ENCODE data around the gene CCDC50.

Gene CCDC50

DNA sequence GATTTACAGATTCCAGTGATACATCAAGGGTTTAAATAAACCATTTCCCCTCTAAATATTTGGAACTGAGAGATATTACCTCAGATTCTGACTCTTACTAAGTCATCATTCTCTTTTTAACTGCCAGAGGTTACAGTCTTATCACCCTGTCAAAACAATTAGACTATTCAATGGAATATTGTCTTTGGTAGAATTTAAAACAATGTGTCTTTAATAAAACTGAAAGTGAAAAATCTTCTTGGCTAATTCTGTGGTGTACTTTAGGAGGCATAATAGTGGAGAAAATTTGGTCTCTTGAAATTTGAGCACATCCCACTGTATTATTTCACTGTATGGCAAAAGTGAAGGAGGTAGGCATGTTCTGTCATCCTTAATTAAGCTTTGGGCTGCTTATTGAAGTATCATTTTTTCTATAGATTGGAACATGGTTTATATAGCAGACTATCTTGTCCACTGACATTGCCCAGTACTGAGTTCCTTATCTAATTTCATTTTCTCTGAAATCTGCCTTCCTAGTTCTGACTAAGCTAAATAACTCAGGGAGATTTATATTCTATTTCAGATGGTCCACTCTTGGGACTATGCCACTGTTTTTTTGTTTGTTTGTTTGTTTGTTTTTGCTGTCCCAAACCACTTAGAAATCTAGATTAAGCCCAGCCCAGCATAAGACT, 49.1 kb downstream of the CCDC50 start:
- DNase-seq (ENCODE audit: low read depth): no peak

DNA sequence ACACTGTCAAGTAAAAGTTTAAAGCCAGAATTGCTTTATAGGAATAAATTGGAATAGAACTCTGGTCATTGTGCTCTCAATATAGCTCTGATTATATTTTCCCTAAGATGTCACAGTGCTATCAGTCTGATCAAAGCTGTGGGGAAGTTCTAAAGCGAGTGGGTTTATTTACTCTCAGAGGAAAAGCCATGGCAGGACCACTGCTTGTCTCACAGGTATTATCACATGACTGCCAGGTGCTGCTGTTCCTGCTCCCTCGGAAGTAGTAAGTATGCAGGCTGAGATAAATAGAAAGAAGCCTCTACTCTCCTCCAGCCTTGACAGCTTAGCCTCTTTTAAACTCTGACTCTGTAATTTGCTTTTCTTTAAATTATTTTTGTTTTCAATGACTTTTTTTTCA, 50.3 kb downstream of the CCDC50 start:
- no peak for DNase-seq (ENCODE audit: low read depth)

DNA sequence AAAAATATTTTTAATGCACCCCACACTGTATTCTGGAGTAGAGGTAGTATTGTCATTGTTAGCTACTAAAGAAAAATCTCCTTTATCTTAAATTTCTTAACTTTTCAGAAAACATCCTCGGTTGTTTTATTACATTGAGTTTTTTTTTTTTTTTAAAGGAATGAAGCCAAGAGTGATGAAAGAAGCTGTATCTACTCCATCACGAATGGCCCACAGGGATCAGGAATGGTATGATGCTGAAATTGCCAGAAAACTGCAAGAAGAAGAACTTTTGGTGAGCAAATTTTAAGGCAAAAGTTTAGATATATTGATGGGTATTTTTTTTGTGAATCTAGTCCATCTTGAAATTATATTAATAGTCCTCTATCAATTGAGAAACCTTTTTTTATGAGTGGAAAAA, 50.8 kb downstream of the CCDC50 start:
- no peak for DNase-seq (ENCODE audit: low read depth)

DNA sequence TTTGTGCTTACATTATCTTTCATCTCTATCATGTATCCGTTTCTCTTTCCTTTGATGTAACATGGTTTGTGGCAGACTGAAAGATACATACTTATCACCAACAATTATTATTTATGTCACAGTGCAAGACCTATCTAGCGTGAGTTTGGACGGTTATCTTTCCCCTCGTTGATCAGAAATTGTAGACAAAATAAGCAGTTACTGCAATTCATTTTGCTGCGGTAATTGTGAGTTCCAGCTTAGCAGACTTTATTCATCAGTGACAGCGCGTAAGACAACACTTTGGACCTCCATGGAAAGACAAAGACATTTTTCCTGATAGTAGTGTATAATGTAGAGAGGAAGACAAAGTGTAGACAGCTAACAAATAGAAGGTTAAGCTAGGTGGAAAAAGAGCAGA, 52.1 kb downstream of the CCDC50 start:
- DNase-seq (ENCODE audit: low read depth): no peak

DNA sequence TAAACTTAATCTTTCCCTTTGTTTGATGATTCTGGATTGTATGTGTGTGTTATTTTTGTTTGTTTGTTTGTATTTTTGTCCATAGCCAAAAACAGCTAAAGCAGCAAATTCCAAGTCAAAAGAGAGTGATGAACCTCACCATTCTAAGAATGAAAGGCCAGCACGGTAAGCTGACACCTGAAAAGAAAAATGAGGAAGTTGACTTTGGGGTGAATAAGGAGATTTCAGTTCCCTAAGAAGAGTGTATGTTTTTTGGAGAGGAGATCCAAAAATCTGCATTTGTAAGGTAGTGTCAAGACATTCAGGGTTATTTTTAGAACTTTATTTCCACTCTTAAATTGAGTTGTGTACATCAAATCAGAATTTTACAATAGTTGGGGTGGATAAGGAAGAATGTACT, 53.5 kb downstream of the CCDC50 start:
- no peak for DNase-seq (ENCODE audit: low read depth)

DNA sequence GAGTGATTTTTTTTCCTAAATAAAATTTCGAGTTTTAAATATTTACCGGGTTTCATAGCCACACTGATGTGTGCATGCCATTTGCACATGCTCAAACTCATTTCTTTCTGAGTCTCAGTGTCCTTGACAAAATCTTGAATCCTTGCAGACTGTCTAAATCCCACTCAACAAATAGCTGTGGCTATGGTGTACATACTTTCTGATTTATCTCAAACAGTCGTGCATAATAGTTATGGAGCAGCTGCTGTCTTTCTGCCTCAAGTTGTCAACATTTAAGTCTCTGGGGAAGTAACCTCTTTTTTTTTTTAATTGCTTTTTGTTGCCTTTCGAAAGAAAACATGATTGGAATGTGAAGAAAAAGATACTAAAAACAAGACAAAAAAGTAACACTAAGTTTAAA, 53.9 kb downstream of the CCDC50 start:
- no peak for DNase-seq (ENCODE audit: low read depth)

DNA sequence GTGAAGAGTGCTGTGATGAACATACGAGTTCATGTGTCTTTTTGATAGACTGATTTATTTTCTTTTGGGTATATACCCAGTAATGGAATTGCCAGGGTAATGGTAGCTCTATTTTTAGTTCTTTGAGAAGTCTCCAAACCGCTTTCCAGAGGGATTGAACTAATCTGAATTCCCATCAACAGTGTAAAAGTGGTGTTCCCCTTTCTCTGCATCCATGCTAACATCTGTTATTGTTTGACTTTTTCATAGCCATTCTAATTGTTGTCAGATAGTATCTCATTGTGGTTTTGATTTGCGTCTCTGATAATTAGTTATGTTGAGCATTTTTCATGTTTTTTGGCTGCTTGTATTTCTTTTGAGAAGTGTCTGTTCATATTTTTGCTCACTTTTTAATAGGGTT, 55.9 kb downstream of the CCDC50 start:
- DNase-seq (ENCODE audit: low read depth): no peak

DNA sequence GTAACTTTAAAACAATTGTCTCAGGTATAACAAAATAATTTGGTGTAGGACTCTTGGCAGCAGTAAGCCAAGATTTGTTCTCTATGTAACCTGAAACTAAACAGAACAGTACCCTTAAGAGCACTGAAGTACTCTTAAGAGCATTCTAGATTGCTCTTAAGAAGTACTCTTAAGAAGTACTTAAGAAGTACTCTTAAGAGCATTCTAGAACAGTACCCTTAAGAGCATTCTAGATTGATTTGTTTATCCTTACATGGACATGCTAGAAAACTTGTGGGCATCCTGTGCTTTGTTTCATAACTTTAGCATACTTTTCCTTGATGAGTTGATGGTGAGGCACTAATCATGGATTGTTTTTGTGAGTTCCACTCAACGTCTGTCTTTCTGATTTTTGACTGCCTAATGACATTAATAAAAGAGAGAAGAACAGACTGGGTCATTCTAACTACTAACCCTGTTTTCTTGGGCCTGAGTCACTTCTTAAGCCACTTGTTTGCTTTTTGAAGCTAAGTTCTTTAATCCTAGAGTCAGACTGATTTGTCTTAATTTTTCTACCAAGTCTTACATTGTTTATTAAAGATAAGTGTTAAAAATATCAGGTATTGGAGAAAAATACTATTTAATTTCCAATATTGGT, 58.4 kb downstream of the CCDC50 start:
- DNase-seq (ENCODE audit: low read depth): no peak

DNA sequence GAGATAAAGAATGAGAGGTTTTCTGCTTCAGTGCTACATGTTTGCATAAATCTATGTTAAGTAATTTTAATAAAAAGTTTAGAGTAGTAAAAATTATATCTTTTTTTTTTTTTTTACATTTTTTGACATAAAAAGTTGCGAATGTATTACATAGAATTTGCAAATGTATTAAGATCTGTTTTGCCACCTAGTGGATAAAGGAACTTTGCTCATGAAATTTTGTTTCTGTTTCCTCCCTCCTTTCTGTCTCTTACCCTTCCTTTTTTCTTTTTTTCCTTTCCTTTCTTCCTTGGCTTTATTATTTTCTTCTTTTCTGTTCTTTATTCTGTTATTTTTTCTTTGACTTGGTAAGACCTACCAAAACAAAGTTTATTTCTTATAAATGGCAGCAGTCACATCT, 59.6 kb downstream of the CCDC50 start:
- no peak for DNase-seq (ENCODE audit: low read depth)

DNA sequence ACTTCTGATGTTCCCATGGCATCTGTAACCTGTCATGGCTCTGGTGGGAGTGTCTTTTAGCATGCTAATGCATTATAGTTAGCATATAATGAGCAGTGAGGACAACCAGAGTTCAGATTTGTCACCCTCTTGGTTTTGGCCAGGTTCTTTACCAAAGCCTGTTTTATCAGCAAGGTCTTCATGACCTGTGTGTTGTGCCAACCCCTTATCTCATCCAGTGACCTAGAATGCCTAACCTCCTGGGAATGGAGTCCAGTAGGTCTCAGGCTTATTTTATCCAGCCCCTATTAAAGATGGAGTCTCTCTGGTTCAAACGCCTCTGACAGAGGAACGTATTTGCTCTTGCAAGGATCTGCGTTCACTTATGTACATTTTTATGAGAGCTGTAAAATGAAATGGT, 61.4 kb downstream of the CCDC50 start:
- no peak for DNase-seq (ENCODE audit: low read depth)

DNA sequence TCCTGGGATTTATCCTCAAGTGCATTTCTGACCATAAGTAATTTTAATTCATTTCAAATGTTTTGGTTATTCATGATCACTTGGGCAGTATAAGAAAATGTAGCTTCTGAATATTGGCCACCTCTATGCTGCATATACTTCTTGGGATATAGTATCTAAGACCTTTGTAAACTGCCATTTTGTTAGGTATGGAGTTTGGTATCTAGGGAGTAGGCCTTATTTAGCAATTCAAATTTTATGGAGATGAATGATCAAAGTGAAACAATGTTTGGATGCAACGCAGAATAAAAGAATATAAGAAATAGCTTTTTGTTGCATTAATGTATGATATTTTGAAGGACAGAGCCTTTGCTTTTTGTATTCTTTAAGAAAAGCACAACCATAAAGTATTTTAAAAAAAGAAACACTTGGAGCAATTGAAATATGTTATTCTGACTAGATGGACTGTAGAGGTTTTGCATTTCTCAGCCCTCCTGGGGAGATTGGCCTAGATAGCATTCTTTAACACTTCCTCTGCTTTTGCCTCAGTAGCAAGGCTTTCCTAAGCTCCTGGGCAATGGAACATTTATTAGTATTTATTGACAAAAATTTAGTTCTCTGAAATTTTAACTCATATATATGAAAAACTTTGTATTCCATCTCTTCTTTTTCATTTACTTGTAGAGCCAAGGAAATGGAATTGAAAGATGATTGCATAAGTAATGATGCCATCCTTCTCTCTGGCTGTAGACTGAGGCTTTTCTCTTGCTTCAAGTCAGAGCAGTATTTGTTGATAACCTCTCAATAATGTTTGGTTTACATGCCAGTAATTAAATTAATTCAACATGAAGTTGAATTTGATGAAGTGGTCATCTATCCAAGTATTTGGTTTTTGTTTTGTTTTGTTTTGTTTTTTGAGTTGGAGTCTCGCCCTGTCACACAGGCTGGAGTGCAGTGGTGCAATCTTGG, 62.9 kb downstream of the CCDC50 start:
- DNase-seq (ENCODE audit: low read depth): no peak

DNA sequence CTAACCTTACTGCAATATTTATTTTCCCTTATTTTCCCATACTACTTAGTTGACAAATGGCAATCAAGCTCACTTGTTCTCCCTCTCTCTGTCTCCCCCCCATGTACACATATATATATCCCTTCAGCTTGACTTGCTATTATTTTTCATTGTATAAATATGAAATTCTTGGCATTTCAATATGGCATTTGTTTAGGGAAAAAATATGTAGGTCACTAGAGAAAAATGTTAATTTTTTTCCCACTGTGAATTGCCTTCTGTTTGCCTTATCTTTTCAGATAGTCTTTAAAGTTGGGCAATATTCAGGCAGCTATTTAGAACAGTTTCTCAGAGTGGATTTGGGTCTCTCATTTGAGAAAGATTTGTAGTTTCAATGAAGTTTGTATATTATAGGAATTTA, 64.0 kb downstream of the CCDC50 start:
- no peak for DNase-seq (ENCODE audit: low read depth)

DNA sequence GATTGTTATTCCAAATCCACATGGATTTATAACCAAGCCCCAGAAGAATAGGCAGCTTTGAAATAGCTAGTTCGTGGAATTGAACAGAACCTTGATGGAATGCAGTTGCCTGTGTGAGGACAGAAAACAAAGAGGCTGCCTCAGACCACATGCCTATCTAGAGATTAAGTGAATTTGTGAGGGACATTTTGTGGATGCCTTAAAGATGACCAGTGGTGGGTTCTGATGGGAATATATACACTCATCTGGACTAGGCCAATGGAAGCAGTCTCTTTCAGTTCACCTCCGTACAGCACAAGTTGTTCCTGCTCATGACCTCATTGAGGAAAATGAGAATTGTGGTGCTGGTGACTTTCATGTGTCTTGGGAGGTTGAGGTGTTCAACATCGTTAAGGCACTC, 68.6 kb downstream of the CCDC50 start:
- DNase-seq (ENCODE audit: low read depth): no peak

DNA sequence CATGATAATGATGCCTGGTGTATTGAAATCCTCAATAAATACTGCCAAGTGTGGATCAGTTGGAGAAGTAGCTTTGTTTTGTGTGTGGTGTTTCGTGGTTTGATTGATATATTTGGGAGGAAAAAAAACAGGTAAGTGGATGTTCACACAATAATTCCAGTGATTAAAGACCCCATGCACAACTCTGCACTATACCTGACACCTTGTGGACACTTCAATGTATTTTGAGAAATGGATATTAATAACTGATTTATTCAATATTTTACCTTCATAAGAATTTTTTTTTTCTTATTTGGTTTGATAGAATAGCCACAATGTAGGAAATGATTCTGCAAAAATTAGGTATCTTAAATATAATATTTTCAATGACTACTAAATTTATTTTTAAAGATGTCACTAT, 69.4 kb downstream of the CCDC50 start:
- no peak for DNase-seq (ENCODE audit: low read depth)

DNA sequence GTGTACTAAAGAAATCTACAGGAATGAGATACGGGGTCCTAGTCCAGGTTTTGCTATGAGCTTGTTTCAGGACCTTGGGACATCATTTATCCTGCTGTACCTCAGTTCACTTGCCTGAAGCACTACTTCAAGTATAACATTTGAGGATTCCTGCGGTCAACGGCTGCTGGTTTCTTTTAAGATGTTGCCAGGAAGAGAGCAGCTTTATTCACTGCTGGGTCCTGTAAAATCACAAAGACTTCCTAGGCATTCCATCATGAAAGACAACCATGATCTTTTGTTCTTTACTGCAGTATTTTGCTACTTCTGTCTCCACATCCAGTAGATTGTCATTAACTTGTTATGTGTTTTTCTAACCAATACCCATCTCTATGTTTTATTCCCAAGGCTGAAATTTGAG, 70.7 kb downstream of the CCDC50 start:
- no peak for DNase-seq (ENCODE audit: low read depth)

DNA sequence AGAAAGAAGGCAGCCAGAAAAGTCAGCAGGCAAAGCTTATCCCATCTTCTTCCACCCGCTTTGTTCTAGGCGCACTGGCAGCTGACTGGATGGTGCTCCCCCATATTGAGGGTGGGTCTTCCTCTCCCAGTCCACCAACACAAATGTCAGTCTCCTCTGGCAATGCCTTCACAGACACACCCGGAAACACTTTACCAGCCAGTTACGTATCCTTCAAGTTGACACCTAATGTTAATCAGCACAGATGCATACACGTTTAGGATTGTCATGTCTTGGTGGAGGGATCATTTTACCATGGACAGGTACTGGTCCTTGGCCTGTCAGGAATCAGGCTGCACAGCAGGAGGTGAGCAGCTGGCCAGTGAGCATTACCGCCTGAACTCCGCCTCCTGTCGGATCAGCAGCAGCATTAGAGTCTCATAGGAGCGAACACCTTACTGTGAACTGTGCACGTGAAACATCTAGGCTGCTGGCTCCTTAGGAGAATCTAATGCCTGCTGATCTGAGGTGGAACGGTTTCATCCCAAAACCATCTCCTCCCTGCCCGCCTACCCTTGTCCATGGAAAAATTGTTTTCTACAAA, 72.7 kb downstream of the CCDC50 start:
- DNase-seq (ENCODE audit: low read depth): no peak

DNA sequence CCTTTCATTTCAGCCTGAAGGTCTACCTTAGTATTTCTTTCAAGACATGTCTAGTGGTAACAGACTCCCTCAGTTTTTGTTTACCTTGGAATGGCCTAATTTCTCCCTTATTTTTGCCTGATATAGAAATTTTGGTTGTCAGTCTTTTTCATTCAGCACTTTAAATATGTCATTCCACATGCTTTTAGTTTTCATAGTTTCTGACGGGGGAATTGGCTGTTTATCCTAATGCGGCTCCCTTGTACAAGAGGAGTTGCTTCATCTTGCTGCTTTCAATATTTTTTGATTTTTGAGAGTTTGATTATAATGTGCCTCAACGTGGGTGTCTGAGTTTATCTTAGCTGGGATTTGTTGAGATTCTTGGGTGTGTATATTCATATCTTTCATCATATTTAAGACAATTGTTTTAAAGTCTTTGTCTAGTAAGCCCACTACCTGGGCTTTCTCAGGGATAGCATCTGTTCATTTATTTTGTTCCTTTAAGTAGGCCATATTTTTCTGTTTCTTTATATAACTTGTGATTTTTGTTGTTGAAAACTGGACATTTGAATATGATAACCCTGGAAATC, 80.7 kb downstream of the CCDC50 start:
- no peak for DNase-seq (ENCODE audit: low read depth)

DNA sequence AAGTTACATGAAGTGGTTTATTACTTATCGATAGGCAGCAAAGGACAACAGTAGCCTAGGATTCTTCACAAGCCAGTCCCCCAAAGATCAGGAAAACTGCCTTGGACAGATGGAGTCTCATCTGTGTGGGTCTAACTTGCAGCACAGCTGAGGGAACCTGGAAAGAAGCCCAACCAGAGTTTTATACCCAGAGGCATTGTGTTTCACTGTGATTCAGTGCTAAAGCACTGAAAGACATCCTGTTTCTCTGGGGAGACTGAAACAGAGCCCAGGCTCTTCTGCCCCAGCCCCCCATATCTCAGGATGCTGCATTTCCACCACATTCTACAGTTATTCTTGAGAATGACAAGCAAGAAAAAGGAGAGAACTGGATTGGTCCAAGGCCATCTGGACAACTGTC, 83.6 kb downstream of the CCDC50 start:
- DNase-seq (ENCODE audit: low read depth): no peak

DNA sequence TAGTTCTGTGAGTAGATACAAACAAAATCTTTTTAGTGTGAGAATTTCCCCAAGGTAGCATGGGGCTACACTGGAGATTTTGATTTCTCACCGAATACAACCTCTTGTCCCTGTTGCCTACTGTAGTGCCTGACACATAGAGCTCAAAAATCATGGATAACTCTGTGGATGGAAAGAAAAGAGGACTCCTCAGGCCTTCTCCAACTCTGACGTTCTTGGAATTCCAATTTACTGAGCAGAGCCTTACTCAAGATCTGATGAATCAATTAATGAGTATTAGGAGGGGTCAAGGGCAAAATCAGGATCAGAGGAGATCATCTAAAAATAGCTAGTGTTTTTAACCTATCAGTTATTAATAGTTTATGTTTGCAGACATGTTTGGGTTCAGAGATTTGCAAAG, 85.1 kb downstream of the CCDC50 start:
- DNase-seq (ENCODE audit: low read depth): no peak

DNA sequence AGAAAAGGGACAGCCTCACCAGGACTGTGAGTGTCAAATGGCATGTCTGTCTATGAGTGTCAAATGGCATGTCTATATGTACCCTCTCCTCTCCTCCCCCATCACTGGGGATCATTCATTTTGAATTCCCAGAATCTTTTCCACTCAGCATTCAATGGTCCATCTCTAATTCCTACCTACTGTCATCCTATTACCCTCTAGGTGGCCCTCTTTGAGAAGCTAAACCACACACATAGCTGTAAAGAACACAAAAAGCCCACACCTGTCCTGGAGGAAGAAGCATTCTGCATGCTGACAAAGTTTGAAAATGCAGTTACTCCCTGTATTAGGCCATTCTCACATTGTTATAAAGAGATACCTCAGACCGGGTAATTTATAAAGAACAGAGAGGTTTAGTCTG, 85.5 kb downstream of the CCDC50 start:
- DNase-seq (ENCODE audit: low read depth): no peak

DNA sequence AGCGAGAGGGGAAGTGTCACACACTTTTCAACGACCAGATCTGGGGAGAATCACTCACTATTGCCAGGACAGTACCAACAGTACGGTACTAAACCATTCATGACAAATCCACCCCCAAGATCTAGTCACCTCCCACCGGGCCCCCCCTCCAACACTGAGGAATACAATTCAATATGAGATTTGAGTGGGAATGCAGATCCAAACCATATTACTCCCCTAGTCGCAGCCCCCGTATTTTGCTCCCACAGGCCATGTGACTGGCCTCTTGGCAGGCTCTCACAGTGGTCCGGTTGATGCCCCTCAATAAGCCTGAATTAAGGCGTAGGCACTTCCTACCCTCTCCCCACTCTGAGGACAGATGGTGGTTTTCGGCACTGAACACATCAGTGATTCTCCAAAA, 86.4 kb downstream of the CCDC50 start:
- no peak for DNase-seq (ENCODE audit: low read depth)

DNA sequence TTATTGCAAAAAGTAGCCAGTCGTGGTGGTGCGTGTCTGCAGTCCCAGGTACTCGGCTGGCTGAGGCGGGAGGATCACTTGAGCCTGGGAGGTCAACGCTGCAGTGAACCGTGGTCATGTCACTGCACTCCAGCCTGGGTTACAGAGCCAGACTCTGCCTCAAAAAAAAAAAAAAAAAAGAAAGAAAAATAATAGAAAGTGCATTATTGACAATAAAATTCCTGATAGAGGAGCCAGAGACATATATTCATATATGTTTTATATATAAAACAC, 88.2 kb downstream of the CCDC50 start:
- no peak for DNase-seq (ENCODE audit: low read depth)

DNA sequence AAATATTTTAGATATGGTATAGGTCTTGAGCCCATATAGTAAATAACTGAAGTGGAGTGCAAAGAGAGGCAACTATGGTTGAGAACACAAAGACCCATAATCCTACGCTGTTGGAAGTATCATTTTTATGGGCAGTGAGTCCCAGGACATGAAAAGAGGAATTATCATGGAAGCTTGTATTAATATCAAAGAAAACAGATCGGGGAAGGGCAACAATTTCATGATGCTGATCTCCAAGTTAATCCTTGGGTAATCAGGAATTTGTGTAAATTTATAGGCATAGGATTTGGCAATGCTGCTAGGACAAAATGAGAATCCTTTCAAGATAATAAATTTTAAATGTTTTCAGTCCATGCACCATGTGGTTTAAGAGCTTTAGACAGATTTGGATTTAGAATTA, 91.6 kb downstream of the CCDC50 start:
- DNase-seq (ENCODE audit: low read depth): no peak

Measured in CMK (cell line).